ENCODE results near the gene ZNF319.

DNA sequence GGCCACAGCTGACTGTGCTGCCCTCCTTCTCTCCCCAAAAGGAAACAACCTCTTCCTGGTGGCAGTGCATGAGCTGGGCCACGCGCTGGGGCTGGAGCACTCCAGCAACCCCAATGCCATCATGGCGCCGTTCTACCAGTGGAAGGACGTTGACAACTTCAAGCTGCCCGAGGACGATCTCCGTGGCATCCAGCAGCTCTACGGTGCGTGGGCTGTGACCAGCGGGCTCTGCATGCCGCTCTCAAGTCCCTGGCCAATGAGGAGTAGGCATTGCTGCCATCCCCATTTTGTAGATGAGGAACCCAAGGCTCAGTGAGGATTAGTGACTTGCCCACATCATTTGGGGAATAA, 40.0 kb upstream of the ZNF319 start:
- TF ChIP-seq, protein P1, sequence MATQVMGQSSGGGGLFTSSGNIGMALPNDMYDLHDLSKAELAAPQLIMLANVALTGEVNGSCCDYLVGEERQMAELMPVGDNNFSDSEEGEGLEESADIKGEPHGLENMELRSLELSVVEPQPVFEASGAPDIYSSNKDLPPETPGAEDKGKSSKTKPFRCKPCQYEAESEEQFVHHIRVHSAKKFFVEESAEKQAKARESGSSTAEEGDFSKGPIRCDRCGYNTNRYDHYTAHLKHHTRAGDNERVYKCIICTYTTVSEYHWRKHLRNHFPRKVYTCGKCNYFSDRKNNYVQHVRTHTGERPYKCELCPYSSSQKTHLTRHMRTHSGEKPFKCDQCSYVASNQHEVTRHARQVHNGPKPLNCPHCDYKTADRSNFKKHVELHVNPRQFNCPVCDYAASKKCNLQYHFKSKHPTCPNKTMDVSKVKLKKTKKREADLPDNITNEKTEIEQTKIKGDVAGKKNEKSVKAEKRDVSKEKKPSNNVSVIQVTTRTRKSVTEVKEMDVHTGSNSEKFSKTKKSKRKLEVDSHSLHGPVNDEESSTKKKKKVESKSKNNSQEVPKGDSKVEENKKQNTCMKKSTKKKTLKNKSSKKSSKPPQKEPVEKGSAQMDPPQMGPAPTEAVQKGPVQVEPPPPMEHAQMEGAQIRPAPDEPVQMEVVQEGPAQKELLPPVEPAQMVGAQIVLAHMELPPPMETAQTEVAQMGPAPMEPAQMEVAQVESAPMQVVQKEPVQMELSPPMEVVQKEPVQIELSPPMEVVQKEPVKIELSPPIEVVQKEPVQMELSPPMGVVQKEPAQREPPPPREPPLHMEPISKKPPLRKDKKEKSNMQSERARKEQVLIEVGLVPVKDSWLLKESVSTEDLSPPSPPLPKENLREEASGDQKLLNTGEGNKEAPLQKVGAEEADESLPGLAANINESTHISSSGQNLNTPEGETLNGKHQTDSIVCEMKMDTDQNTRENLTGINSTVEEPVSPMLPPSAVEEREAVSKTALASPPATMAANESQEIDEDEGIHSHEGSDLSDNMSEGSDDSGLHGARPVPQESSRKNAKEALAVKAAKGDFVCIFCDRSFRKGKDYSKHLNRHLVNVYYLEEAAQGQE (IDR thresholded peaks at IDR 0.05; ENCODE audit: borderline replicate concordance in 1 of 2, low read depth in 1 of 2, low read length in 2 of 2) = no peak
- TF ChIP-seq IRF2 (CRISPR knock-in tag; IDR thresholded peaks at IDR 0.05) (no peak), ZNF24 (IDR thresholded peaks at IDR 0.05) (no peak), NFIC (IDR thresholded peaks at IDR 0.05; ENCODE audit: low read length) (no peak), ZNF274 (CRISPR knock-in tag; IDR thresholded peaks at IDR 0.05) (no peak), YY1 (IDR thresholded peaks at IDR 0.05; ENCODE audit: insufficient read depth, insufficient replicate concordance, low read depth, low read length) (no peak), ZNF792 (CRISPR knock-in tag; IDR thresholded peaks at IDR 0.05) (no peak)
- TF ChIP-seq, protein P2, sequence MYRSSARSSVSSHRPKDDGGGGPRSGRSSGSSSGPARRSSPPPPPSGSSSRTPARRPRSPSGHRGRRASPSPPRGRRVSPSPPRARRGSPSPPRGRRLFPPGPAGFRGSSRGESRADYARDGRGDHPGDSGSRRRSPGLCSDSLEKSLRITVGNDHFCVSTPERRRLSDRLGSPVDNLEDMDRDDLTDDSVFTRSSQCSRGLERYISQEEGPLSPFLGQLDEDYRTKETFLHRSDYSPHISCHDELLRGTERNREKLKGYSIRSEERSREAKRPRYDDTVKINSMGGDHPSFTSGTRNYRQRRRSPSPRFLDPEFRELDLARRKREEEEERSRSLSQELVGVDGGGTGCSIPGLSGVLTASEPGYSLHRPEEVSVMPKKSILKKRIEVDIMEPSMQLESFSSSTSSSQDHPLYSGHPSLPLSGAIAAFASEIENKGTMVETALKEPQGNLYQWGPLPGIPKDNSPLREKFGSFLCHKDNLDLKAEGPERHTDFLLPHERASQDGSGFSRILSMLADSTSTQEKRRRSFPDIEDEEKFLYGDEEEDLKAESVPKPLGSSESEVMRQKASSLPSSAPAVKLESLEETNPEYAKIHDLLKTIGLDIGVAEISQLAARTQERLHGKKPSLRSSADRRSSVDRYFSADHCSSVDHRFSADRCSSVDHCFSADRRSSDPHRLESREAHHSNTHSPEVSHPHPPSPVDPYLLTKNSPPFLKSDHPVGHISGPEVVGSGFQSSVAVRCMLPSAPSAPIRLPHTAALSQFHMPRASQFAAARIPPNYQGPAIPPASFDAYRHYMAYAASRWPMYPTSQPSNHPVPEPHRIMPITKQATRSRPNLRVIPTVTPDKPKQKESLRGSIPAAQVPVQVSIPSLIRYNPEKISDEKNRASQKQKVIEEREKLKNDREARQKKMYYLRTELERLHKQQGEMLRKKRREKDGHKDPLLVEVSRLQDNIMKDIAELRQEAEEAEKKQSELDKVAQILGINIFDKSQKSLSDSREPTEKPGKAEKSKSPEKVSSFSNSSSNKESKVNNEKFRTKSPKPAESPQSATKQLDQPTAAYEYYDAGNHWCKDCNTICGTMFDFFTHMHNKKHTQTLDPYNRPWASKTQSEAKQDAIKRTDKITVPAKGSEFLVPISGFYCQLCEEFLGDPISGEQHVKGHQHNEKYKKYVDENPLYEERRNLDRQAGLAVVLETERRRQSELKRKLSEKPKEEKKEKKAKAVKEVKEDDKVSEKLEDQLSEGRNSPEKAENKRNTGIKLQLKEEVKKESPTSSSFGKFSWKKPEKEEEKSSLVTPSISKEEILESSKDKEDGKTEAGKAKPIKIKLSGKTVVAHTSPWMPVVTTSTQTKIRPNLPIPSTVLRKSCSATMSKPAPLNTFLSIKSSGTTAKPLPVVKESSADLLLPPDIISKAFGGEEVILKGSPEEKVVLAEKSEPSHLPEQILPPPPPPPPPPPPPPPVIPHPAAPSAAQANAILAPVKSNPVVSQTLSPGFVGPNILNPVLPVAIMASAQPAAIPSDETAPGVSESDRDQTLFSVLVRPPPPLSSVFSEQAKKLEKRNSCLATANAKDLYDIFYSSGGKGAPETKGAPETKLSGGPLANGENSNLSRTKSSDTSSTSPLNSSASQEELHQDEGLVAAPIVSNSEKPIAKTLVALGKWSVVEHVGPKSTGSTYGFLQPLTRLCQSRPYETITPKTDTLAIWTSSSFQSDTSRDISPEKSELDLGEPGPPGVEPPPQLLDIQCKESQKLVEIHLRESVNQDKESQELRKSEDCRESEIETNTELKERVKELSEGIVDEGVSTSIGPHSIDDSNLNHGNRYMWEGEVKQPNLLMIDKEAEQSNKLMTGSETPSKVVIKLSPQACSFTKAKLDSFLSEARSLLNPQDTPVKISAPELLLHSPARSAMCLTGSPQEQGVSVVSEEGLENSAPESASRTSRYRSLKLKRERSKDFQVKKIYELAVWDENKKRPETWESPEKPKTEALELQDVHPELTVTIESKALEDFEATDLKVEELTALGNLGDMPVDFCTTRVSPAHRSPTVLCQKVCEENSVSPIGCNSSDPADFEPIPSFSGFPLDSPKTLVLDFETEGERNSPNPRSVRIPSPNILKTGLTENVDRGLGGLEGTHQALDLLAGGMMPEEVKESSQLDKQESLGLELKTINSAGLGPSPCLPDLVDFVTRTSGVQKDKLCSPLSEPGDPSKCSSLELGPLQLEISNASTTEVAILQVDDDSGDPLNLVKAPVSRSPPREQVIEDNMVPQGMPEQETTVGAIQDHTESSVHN (CRISPR knock-in tag; IDR thresholded peaks at IDR 0.05) = no peak
- TF ChIP-seq, protein P3, sequence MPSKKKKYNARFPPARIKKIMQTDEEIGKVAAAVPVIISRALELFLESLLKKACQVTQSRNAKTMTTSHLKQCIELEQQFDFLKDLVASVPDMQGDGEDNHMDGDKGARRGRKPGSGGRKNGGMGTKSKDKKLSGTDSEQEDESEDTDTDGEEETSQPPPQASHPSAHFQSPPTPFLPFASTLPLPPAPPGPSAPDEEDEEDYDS (CRISPR knock-in tag; IDR thresholded peaks at IDR 0.05) = no peak
- TF ChIP-seq, protein P4, sequence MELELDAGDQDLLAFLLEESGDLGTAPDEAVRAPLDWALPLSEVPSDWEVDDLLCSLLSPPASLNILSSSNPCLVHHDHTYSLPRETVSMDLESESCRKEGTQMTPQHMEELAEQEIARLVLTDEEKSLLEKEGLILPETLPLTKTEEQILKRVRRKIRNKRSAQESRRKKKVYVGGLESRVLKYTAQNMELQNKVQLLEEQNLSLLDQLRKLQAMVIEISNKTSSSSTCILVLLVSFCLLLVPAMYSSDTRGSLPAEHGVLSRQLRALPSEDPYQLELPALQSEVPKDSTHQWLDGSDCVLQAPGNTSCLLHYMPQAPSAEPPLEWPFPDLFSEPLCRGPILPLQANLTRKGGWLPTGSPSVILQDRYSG (CRISPR knock-in tag; IDR thresholded peaks at IDR 0.05) = no peak
- TF ChIP-seq, protein P5, sequence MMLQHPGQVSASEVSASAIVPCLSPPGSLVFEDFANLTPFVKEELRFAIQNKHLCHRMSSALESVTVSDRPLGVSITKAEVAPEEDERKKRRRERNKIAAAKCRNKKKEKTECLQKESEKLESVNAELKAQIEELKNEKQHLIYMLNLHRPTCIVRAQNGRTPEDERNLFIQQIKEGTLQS (CRISPR knock-in tag; IDR thresholded peaks at IDR 0.05) = no peak
